Measurements from ENCODE around the gene BCL6. TPM values are rescaled to one million over a fixed set of nuclear protein-coding genes. Genes with fewer than 3 reads are reported as not detected.

Gene BCL6
- total and polyA plus RNA-seq, 9 of the 15 experiments (the other 6 are each of a cell fraction or from before 2014, with no cell fraction given): 0.08 to 3.5 (median 1.6) TPM

GRCh38 chr3:187686621-187687273 is 58.5 kb downstream of the BCL6 start:
- Histone ChIP-seq H3K9me1 (ENCODE audit: control insufficient read depth, insufficient read depth, low read length) (no peaks in the 10 kb centered on the region), H3K27ac (ENCODE audit: extremely low read depth, low read depth, low read length) (no peak overlapping the region), H3K36me3 (ENCODE audit: control insufficient read depth, insufficient read depth, low read length) (no peaks in the 10 kb centered on the region), H3K27me3 (ENCODE audit: control insufficient read depth in 2 of 2, insufficient read depth in 2 of 2, low read length in 2 of 2) (no peaks in the 10 kb centered on the region; a peak in 1 of 5 replicates), H3K79me2 (ENCODE audit: control insufficient read depth, insufficient read depth, low read length) (no peaks in the 10 kb centered on the region), H3K4me2 (ENCODE audit: insufficient read depth, low read length) (no peak overlapping the region), H4K20me1 (replicated peaks; ENCODE audit: control insufficient read depth, insufficient read depth, low read length) (no peaks in the 10 kb centered on the region), H3K4me1 (replicated peaks in 1 of 2; ENCODE audit: control insufficient read depth in 2 of 2, insufficient read depth in 2 of 2, low read length in 2 of 2) (no peaks in the 10 kb centered on the region), H2AFZ (ENCODE audit: low read depth, low read length) (no peak overlapping the region), H3K9me3 (replicated peaks; ENCODE audit: control insufficient read depth, insufficient read depth, low read depth, low read length) (0 out of 2 replicates have a peak, but pooled peaks cover 2% of the 10 kb centered on the region), H3K9ac (ENCODE audit: insufficient read depth in 1 of 2, low read depth in 2 of 2, low read length in 2 of 2) (no peak overlapping the region), H3K4me3 (no peak overlapping the region)
- BruUV-seq (replicated peaks): no TSS peak
- ChIA-PET POLR2A (no interaction called here), CTCF (ENCODE audit: low intra/inter-chr PET ratio) (no interaction called here)
- no peak for ATAC-seq
- no peak for FAIRE-seq
- intact Hi-C loops (cut with micrococcal nuclease): no loop called here
- TF ChIP-seq, protein P1, sequence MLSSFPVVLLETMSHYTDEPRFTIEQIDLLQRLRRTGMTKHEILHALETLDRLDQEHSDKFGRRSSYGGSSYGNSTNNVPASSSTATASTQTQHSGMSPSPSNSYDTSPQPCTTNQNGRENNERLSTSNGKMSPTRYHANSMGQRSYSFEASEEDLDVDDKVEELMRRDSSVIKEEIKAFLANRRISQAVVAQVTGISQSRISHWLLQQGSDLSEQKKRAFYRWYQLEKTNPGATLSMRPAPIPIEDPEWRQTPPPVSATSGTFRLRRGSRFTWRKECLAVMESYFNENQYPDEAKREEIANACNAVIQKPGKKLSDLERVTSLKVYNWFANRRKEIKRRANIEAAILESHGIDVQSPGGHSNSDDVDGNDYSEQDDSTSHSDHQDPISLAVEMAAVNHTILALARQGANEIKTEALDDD (IDR thresholded peaks at IDR 0.05): no peak
- TF ChIP-seq PHB2 (IDR thresholded peaks at IDR 0.05; ENCODE audit: low read depth): no peak
- TF ChIP-seq KAT2B (IDR thresholded peaks at IDR 0.05; ENCODE audit: low read depth, low read length): no peak
- no peak for TF ChIP-seq PTTG1 (tag; IDR thresholded peaks at IDR 0.05; ENCODE audit: low read depth)
- TF ChIP-seq NCOA1 (IDR thresholded peaks at IDR 0.05; ENCODE audit: low read depth): no peak
- TF ChIP-seq SAP30 (IDR thresholded peaks at IDR 0.05; ENCODE audit: borderline replicate concordance, insufficient read depth, low read depth, low read length, poor library complexity, severe bottlenecking): no peak
- no peak for TF ChIP-seq BRD4 (IDR thresholded peaks at IDR 0.05)
- TF ChIP-seq CREB1 (IDR thresholded peaks at IDR 0.05): no peak
- TF ChIP-seq CREB1 (CRISPR knock-in tag; IDR thresholded peaks at IDR 0.05): no peak
- TF ChIP-seq KLF1 (tag; IDR thresholded peaks at IDR 0.05): no peak
- TF ChIP-seq, protein P2, sequence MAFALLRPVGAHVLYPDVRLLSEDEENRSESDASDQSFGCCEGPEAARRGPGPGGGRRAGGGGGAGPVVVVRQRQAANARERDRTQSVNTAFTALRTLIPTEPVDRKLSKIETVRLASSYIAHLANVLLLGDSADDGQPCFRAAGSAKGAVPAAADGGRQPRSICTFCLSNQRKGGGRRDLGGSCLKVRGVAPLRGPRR (CRISPR knock-in tag; IDR thresholded peaks at IDR 0.05): no peak
- no peak for TF ChIP-seq DDX20 (tag; IDR thresholded peaks at IDR 0.05; ENCODE audit: low read depth)
- no peak for TF ChIP-seq XRCC5 (IDR thresholded peaks at IDR 0.05; ENCODE audit: low read depth, low read length)
- no peak for TF ChIP-seq KLF16 (IDR thresholded peaks at IDR 0.05)
- no peak for TF ChIP-seq EHMT2 (IDR thresholded peaks at IDR 0.05)
- TF ChIP-seq NFE2 (IDR thresholded peaks at IDR 0.05; ENCODE audit: low read depth): no peak
- TF ChIP-seq BHLHE40 (IDR thresholded peaks at IDR 0.05; ENCODE audit: low read length): no peak
- no peak for DNase-seq (ENCODE audit: extremely low read depth in 1 of 4, low spot score in 3 of 4)
- WGBS (ENCODE audit: insufficient coverage, low coverage, missing lambda C conversion rate): 1% methylated on average over 5 of the region's 5 CpGs
- in situ Hi-C loops (cut with MboI): no loop called here
